Germinal center (tissue), 1 donor: ENCODE results near the gene RUSC2.
"Not testable (repeated sequence)": the region's sequence is repeated elsewhere in the genome, so short reads cannot be mapped to it uniquely, and the experiment has no call there.

Source experiments
- DNase-seq: peaks from one replicate; pipeline ENCODE4 v3.0.0; 2012; ENCODE audit warnings: mixed read lengths, low spot score

RUSC2 gene

DNA sequence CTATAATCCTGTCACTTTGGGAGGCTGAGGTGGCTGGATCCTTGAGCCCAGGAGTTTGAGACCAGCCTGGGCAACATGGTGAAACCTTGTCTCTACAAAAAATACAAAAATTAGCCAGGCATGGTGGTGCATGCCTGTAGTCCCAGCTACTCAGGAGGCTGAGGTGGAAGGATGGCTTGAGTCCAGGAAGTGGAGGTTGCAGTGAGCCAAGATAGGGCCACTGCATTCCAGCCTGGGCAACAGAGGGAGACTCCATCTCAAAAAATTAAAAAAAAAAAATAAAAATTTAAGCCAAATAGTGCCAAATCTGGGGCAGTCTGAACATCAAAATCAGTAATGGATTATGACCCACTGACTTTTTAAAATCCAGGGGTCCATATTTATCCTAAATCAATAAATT lies 33.6 kb downstream of the RUSC2 start:
- not testable (repeated sequence) for DNase-seq

DNA sequence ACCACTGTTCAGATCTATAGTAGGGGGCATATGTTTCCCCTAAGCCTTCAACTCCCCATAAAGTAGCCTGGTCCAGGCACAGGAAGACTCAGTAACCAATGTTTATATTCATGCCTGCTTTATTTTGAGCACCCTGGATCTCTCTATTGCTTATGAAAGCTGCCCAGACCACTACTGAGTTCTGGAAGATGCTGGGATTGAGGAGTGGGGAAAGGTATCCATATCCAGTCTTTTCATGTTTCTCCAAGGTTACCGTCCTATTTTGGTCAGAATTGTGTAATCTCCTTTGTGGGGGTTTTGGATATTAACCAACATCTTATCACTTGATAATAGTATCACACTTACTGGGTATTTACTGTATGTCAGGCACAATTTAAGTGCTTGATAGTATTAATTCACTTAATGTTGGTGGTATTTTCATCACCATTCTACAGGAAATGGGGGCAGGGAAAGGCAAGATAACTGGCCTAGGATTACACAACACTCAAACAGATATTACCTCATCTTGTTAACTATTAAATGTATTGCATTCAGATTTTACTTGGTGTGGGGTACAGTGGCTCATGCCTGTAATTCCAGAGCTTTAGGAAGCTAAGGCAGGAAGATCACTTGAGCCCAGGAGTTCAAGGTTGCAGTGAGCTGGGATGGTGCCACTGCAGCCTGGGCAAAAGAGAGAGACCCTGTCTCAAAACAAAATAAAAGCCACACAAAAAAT lies 36.3 kb downstream of the RUSC2 start:
- no peak for DNase-seq

DNA sequence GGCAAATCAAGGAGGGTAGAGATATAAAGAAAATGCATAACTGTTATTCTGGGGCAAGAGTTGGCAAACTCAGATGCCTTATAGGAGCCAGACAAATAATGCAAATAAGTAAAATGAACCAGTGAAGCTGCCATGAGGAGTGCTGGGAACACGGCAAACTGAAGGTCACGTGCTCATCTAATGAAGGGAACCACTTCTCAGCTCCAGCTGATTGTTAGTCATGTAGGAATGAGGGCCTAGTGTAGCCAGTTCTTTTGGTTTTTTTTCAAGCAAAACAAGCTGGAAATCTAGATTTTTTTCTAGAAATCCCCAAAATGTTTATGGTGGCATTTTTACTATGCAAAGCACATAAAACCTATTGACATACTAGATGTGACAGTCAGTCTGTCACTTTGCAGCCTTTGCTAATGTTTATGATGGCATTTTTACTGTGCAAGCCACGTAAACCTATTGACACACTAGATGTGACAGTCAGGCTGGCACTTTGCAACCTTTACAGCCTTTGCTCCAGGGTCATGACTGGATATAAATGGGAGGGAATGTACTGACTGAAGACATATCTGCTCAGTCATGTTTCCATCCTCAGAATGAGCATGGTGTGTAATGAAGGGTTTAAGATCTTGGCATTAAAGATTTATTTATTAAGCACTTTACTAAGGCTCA lies 39.4 kb downstream of the RUSC2 start:
- DNase-seq: no peak

DNA sequence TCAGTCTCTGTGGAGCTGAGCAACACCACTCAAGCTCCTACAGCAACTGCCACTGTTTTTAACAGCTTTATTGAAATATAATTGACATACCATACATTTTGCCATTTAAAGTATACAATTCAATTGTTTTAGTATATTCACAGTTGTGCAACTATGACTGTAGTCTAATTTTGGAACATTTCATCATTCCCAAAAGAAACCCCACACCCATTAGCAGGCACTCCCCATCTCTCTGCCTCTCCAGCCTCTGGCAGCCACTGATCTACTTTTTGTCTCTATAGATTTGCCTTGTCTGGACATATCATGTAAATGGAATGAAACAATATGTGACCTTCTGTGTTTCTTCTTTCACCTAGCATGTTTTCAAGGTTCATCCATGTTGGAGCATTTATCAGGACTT lies 43.5 kb downstream of the RUSC2 start:
- DNase-seq: no peak

DNA sequence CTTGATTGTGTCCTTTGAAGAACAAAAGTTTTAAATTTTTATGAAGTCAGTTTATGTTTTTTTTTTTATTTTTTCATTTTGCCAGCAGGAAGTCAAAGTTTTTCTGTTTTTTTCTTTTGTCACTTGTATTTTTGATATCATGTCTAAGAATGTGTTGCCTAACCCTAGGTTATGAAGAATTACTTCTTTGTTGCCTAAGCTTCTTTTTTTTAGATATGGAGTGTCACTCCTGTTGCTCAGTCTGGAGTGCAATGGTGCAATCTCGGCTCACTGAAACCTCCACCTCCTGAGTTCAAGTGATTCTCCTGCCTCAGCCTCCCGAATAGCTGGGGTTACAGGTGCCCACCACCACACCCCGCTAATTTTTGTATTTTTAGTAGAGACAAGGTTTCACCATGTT lies 45.0 kb downstream of the RUSC2 start:
- not testable (repeated sequence) for DNase-seq

DNA sequence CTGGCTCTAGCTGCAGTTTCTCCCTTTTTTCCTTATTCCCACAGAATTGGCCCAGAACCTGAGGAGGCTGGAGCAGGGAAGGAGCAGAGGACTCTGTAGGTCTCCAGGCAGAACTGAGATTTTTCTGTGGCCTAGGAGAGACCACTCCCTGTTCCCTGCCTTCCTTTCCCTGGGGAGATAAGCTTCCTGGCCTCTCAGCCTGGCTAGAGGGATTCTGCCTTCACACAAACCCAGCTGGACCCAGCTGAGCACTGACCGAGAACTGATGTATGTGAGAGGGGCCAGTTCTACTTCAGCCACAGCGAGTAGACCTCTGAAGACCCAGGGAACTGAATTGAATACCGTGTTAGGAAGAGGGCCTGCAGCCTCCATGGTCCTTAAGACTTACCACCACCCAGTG lies 48.0 kb downstream of the RUSC2 start:
- no peak for DNase-seq

DNA sequence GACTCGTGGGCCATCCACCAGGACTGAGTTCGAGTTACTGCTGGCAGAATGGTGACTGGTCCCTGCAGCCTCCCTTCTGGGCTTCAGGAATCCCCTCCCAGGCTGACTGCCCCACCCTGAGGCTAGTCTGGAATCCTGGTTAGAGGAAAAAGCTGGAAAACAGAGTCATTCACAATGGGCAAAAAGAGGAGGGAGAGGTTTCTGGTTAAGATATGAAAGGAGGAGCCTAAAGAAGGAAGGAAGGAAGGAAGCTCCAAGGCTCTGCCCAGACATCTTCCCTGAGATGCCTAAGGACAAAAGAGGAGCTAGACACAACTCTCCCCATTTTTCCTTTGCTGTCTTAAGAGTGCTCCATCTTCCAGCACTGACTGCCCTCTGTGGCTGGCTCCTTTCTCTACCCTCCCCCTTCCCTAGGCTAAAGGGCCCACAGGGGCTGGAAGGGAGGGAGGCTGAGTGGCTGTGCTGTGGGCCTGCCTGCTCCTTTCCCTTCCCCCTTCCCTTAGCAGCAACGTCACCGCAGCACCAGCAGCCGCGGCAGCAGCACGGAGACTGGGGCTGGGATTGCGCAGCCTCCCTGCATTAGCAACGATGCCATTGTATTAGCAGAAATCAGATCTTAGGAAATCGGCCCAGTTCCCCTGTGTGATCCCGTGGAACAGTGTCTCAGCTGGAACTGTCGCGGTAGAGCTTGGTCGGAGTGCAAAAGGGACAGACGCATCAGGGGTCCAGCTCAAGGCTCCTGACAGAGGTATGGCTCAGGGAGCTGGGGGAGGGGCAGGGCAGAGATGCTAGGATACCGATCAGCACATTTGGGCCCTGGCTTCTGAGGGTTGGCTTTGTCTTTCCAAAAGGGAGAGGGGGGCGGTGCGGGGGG lies 48.7 kb downstream of the RUSC2 start:
- no peak for DNase-seq
